K562 (cell line): ENCODE measurements around the gene NUP88. TPM values are rescaled to one million over a fixed set of nuclear protein-coding genes. Genes with fewer than 3 reads are reported as not detected.

Experiments used
- ATAC-seq: fragments of 200-7000 bp; cut with Tn5 transposase; 3 replicates; pipeline ENCODE4 v1.9.1; 2020; ENCODE audit warnings: moderate library complexity
- BruUV-seq: library from RNA; stranded (reverse); fragments of 400-500 nt; replicated peaks from 2 replicates; lab custom pipeline; 2021; lab: Mats Ljungman, UMichigan
- CTCF ChIA-PET: fragments of 300-600 bp; formaldehyde crosslinking; extraction: SDS; loops from one replicate; lab custom pipeline; 2021; ENCODE audit warnings: low intra/inter-chr PET ratio; lab: Yijun Ruan, JAX
- POLR2A ChIA-PET: fragments of 300-600, 350-650 bp; sonication (Branson Sonifier 250); formaldehyde crosslinking; extraction: SDS; loops from one replicate; lab custom pipeline; 2021; ENCODE audit warnings: antibody characterized with exemption, inconsistent platforms; lab: Yijun Ruan, JAX
- DNase-seq, 4 experiments: peaks; one replicate each; pipeline versions ENCODE4 v3.0.0 to v3.0.0-alpha.2; 2011 to 2018; ENCODE audit warnings: low spot score in 3 of 4, mixed read lengths in 3 of 4; ENCODE audit errors: extremely low read depth in 1 of 4
- FAIRE-seq: peaks from 2 replicates; lab custom pipeline; 2011; peaks lifted over from hg19 to GRCh38; lab: Jason Lieb, UNC
- H2AFZ ChIP-seq: 2 replicates; pipeline ENCODE4 v1.6.0; 2011; ENCODE audit warnings: low read depth, low read length, control low read depth, inconsistent platforms
- H3K27ac ChIP-seq: fragments of 200-600 bp; 3 replicates; pipeline ENCODE4 v1.8.0; 2011; ENCODE audit warnings: low read depth, mild to moderate bottlenecking, control low read depth, inconsistent platforms, low read length, moderate library complexity, mixed read lengths; ENCODE audit errors: extremely low read depth
- H3K27me3 ChIP-seq, 2 experiments: fragments of 300-600 bp in 1 of 2; 2 replicates in 1 of 2; 3 replicates in 1 of 2; pipeline versions ENCODE4 v1.6.0 to v1.8.0; 2011; ENCODE audit warnings: inconsistent platforms in 2 of 2, low read length in 2 of 2, mild to moderate bottlenecking in 1 of 2, mixed read lengths in 1 of 2, moderate library complexity in 1 of 2; ENCODE audit not compliant: control insufficient read depth in 2 of 2, insufficient read depth in 2 of 2
- H3K36me3 ChIP-seq: fragments of 300-600 bp; 3 replicates; pipeline ENCODE4 v1.8.0; 2011; ENCODE audit warnings: mild to moderate bottlenecking, low read length, inconsistent platforms; ENCODE audit not compliant: control insufficient read depth, insufficient read depth
- H3K4me1 ChIP-seq, 2 experiments: fragments of 200-600 bp in 1 of 2; replicated peaks in 1 of 2; 2 replicates in 1 of 2; 3 replicates in 1 of 2; pipeline versions ENCODE4 v1.5.1 to v1.8.0; 2011; ENCODE audit warnings: inconsistent platforms in 2 of 2, low read length in 2 of 2, mild to moderate bottlenecking in 1 of 2, mixed read lengths in 1 of 2, moderate library complexity in 1 of 2; ENCODE audit not compliant: control insufficient read depth in 2 of 2, insufficient read depth in 2 of 2
- H3K4me2 ChIP-seq: 2 replicates; pipeline ENCODE4 v1.6.1; 2011; ENCODE audit warnings: low read length, control low read depth, inconsistent platforms, mixed read lengths; ENCODE audit not compliant: insufficient read depth
- H3K4me3 ChIP-seq: fragments of 200-600 bp; sonication (generic), shearing (Covaris generic); 2 replicates; pipeline ENCODE4 v1.5.1; 2016; ENCODE audit warnings: control low read depth, inconsistent platforms
- H3K79me2 ChIP-seq: fragments of 200-600 bp; 3 replicates; pipeline ENCODE4 v1.8.0; 2011; ENCODE audit warnings: low read length, inconsistent platforms; ENCODE audit not compliant: control insufficient read depth, insufficient read depth
- H3K9ac ChIP-seq, 2 experiments: 2 replicates each; pipeline versions ENCODE4 v1.6.0 to v1.6.1; 2011; ENCODE audit warnings: low read depth in 2 of 2, low read length in 2 of 2, control low read depth in 1 of 2, inconsistent platforms in 1 of 2, mild to moderate bottlenecking in 1 of 2, mixed read lengths in 1 of 2; ENCODE audit not compliant: insufficient read depth in 1 of 2
- H3K9me1 ChIP-seq: one replicate; pipeline ENCODE4 v1.6.0; 2011; ENCODE audit warnings: inconsistent platforms, mild to moderate bottlenecking, low read length, moderate library complexity; ENCODE audit not compliant: control insufficient read depth, insufficient read depth
- H3K9me3 ChIP-seq: replicated peaks from 2 replicates; pipeline ENCODE4 v1.5.1; 2011; ENCODE audit warnings: low read depth, low read length, inconsistent platforms; ENCODE audit not compliant: control insufficient read depth, insufficient read depth
- H4K20me1 ChIP-seq: replicated peaks from 2 replicates; pipeline ENCODE4 v1.6.1; 2011; ENCODE audit warnings: low read length, inconsistent platforms, mixed read lengths; ENCODE audit not compliant: control insufficient read depth, insufficient read depth
- CBFA2T3 ChIP-seq: fragments of 450-650 bp; IDR thresholded peaks from 2 replicates; pipeline ENCODE4 v1.6.1; 2017
- CCAR2 ChIP-seq: fragments of 200-400 bp; formaldehyde crosslinking; IDR thresholded peaks from 2 replicates; pipeline ENCODE4 v1.6.1; 2017; ENCODE audit warnings: mild to moderate bottlenecking, low read depth, low read length
- EGR1 ChIP-seq: fragments of 450-650 bp; conservative IDR thresholded peaks from 2 replicates; pipeline ENCODE4 v1.6.1; 2017; ENCODE audit warnings: mild to moderate bottlenecking
- NONO ChIP-seq, 2 experiments: fragments of 200-400 bp in 1 of 2; fragments of 450-650 bp in 1 of 2; formaldehyde crosslinking in 1 of 2; IDR thresholded peaks; 2 replicates each; pipeline ENCODE4 v1.6.1; 2017; ENCODE audit warnings: low read depth in 2 of 2, mild to moderate bottlenecking in 2 of 2, moderate library complexity in 2 of 2, low read length in 1 of 2
- POLR2AphosphoS5 ChIP-seq: IDR thresholded peaks from 2 replicates; pipeline ENCODE4 v1.6.1; 2011; ENCODE audit warnings: mild to moderate bottlenecking, low read depth, low read length, moderate library complexity; ENCODE audit not compliant: control insufficient read depth, insufficient read depth
- POU5F1 ChIP-seq: fragments of 150-350 bp; IDR thresholded peaks from 2 replicates; pipeline ENCODE4 v1.6.1; 2014; ENCODE audit warnings: borderline replicate concordance, low read length, low read depth, mild to moderate bottlenecking; ENCODE audit not compliant: partially characterized antibody
- TEAD2 ChIP-seq: fragments of 450-650 bp; IDR thresholded peaks from 2 replicates; pipeline ENCODE4 v1.6.1; 2016; ENCODE audit warnings: missing genetic modification characterization, control low read depth, missing compliant biosample characterization
- ZMIZ1 ChIP-seq, 2 experiments: fragments of 150-350 bp in 1 of 2; IDR thresholded peaks; 2 replicates each; pipeline ENCODE4 v1.6.1; 2012 to 2016; ENCODE audit warnings: low read depth in 2 of 2, low read length in 2 of 2, mild to moderate bottlenecking in 1 of 2, moderate library complexity in 1 of 2
- ZNF197 ChIP-seq: fragments of 200-800 bp; sonication (Bioruptor generic); IDR thresholded peaks from 2 replicates; pipeline ENCODE4 v1.6.1; 2016; ENCODE audit warnings: low read depth, missing genetic modification characterization, missing compliant biosample characterization
- WGBS: fragments of 100-300 bp; shearing (Covaris generic); methylation state at CpG from one replicate; pipeline ENCODE4 v1.1.6; 2016; ENCODE audit warnings: low coverage, mixed read lengths; ENCODE audit not compliant: insufficient coverage; ENCODE audit errors: missing lambda C conversion rate; 5-methylcytosine and 5-hydroxymethylcytosine counted together
- in situ Hi-C: fragments of 300-500 bp; cut with MboI; formaldehyde crosslinking; loops from 4 replicates; pipeline ENCODE4 v1.15.0; 2018; ENCODE audit warnings: inconsistent platforms, mixed read lengths
- intact Hi-C: fragments of 100-400 bp; cut with micrococcal nuclease; formaldehyde crosslinking; loops from 2 replicates; pipeline ENCODE4 v1.14.2; 2022
- polyA plus RNA-seq, 8 experiments: library from polyadenylated mRNA; depleted of rRNA in 4 of 8; stranded (reverse) in 5 of 8; unstranded in 3 of 8; fragments of >200 nt; fragmentation: Nextera tagmentation in 2 of 8; fragmentation: Illumina TruSeq in 1 of 8; extraction: Ambion mirVana in 2 of 8; extraction: Trizol in 1 of 8; gene quantifications; 2 replicates each; pipeline versions ENCODE4 v1.2.1 to v1.2.3, GENCODE V29; 2011 to 2014; ENCODE audit warnings: inconsistent platforms in 1 of 8, missing spikeins in 1 of 8
- total RNA-seq, 7 experiments: library from RNA; depleted of rRNA in 6 of 7; stranded (reverse); fragments of >200 nt in 6 of 7; fragmentation: Illumina TruSeq in 2 of 7; extraction: Trizol in 2 of 7; gene quantifications; 2 replicates each; pipeline versions ENCODE4 v1.2.1 to v1.2.3, GENCODE V29; 2011 to 2021; ENCODE audit warnings: low replicate concordance in 1 of 7
- TF ChIP-seq, protein P1 (sequence below): fragments of 150-350 bp; IDR thresholded peaks from 2 replicates; pipeline ENCODE4 v1.6.1; 2014; ENCODE audit warnings: low read depth, mild to moderate bottlenecking, low read length, borderline replicate concordance
- TF ChIP-seq, protein P2 (sequence below): sonication (generic); formaldehyde crosslinking; IDR thresholded peaks from 2 replicates; pipeline ENCODE4 v1.4.0; 2020; ENCODE audit warnings: mild to moderate bottlenecking, missing genetic modification reagents

Gene NUP88
- total and polyA plus RNA-seq, 9 of the 15 experiments (the other 6 are each of a cell fraction or from before 2014, with no cell fraction given): 59.9 to 160 (median 119) TPM

DNA sequence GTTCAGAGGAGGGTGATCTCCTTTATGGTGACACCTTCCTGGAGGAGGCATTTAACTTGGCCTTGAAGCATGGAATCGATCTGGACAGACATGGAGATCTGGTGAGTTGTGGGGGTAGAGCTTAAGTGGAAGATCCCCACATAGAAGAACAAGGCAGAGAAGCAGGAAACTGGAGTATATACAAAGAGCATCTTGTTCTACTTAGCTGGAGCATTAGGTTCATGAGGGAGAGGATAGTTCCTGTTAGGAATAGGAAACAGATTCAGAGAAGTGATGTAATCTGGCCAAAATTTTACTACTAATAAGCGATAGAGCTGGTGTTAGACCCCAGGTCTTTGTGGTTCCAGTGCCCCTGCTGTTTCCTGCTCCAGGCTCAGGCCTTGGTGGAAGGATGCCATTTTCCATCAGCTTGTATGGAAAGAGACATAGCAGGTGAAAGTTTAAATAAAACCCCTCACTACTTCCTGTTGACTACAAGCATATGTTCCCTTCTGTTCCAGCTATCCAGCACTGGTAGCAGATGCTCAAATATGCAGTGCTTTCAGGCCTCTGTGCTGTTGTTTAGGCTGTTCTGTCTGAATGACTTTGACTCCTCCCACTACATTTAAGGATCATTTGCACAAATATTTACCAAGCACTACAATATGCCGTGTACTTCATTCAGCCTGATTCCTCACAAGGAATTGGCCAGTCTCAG, 9.9 kb upstream of the NUP88 start:
- no peak overlapping the region for H3K4me2 ChIP-seq
- H3K36me3 ChIP-seq: peaks cover 82% of the 10 kb centered on the region; the same call in 2 of the 3 replicates
- ATAC-seq (no peak), DNase-seq (no peak), FAIRE-seq (no peak)
- H4K20me1 ChIP-seq: no peaks in the 10 kb centered on the region
- POLR2A ChIA-PET: interaction anchor here (0.7 to 4.1 kb wide), 5 partner anchors 8 to 719 kb away, joined by 3 to 13 read pairs (median 7); partner anchors contain the start of genes NUP88 and RPAIN
- no peaks in the 10 kb centered on the region for H3K4me1 ChIP-seq
- H2AFZ ChIP-seq: no peak overlapping the region
- H3K79me2 ChIP-seq: peaks cover 6% of the 10 kb centered on the region; the same call in 1 of the 3 replicates
- H3K9me1 ChIP-seq: no peaks in the 10 kb centered on the region
- 87% methylated on average over 3 of the region's 3 CpGs for WGBS
- H3K27ac ChIP-seq: no peak overlapping the region
- in situ Hi-C loops: no loop called here
- BruUV-seq: no TSS peak
- CTCF ChIA-PET: no interaction called here
- H3K9me3 ChIP-seq: no peaks in the 10 kb centered on the region
- intact Hi-C loops: no loop called here
- H3K4me3 ChIP-seq: no peak overlapping the region
- H3K27me3 ChIP-seq: no peaks in the 10 kb centered on the region
- no peak overlapping the region for H3K9ac ChIP-seq
- TF ChIP-seq ZMIZ1 (IDR thresholded peaks at IDR 0.05; ENCODE audit: low read depth in 2 of 2, low read length in 2 of 2) (no peak), CCAR2 (no peak), CBFA2T3 (no peak), EGR1 (no peak), TEAD2 (no peak), NONO (IDR thresholded peaks at IDR 0.05; ENCODE audit: low read depth in 2 of 2, low read length in 1 of 2) (no peak), POLR2AphosphoS5 (no peak), ZNF197 (CRISPR knock-in tag) (no peak), POU5F1 (no peak)
- TF ChIP-seq, protein P1, sequence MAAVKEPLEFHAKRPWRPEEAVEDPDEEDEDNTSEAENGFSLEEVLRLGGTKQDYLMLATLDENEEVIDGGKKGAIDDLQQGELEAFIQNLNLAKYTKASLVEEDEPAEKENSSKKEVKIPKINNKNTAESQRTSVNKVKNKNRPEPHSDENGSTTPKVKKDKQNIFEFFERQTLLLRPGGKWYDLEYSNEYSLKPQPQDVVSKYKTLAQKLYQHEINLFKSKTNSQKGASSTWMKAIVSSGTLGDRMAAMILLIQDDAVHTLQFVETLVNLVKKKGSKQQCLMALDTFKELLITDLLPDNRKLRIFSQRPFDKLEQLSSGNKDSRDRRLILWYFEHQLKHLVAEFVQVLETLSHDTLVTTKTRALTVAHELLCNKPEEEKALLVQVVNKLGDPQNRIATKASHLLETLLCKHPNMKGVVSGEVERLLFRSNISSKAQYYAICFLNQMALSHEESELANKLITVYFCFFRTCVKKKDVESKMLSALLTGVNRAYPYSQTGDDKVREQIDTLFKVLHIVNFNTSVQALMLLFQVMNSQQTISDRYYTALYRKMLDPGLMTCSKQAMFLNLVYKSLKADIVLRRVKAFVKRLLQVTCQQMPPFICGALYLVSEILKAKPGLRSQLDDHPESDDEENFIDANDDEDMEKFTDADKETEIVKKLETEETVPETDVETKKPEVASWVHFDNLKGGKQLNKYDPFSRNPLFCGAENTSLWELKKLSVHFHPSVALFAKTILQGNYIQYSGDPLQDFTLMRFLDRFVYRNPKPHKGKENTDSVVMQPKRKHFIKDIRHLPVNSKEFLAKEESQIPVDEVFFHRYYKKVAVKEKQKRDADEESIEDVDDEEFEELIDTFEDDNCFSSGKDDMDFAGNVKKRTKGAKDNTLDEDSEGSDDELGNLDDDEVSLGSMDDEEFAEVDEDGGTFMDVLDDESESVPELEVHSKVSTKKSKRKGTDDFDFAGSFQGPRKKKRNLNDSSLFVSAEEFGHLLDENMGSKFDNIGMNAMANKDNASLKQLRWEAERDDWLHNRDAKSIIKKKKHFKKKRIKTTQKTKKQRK: no peak
- TF ChIP-seq, protein P2, sequence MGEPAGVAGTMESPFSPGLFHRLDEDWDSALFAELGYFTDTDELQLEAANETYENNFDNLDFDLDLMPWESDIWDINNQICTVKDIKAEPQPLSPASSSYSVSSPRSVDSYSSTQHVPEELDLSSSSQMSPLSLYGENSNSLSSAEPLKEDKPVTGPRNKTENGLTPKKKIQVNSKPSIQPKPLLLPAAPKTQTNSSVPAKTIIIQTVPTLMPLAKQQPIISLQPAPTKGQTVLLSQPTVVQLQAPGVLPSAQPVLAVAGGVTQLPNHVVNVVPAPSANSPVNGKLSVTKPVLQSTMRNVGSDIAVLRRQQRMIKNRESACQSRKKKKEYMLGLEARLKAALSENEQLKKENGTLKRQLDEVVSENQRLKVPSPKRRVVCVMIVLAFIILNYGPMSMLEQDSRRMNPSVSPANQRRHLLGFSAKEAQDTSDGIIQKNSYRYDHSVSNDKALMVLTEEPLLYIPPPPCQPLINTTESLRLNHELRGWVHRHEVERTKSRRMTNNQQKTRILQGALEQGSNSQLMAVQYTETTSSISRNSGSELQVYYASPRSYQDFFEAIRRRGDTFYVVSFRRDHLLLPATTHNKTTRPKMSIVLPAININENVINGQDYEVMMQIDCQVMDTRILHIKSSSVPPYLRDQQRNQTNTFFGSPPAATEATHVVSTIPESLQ (CRISPR knock-in tag): no peak
